ENCODE data around the gene TPRG1.
A peak's percentile ranks its signal among the peaks of the same experiment; 100 is the strongest.

Gene TPRG1

GRCh38 chr3:189171707-189172106 lies at the start of gene TPRG1:
Gene TPRG1, plus strand, starts transcription at chr3:189171971. Its CDS starts 35,414 bp downstream, at chr3:189207385.
- DNase-seq = no peak

DNA sequence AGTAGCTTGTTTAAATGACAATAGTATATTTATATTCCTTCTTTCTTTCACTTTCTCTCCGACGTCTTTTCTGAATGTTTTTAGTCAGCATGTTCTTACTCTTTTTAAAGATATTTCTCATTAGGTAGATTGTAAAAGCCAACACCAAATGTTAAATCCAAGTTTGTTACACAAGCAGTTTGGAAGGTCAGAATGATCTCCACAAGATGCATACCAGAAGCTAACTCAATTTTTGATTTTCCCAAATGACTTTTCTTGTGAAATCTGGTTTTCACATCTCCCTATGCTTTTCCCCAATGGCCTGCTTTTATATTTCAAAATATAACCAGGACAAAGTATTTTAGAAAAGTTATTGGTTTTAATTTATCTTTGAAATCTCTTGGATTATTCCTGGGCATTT lies 49.7 kb upstream of the TPRG1 start:
- DNase-seq = no peak

DNA sequence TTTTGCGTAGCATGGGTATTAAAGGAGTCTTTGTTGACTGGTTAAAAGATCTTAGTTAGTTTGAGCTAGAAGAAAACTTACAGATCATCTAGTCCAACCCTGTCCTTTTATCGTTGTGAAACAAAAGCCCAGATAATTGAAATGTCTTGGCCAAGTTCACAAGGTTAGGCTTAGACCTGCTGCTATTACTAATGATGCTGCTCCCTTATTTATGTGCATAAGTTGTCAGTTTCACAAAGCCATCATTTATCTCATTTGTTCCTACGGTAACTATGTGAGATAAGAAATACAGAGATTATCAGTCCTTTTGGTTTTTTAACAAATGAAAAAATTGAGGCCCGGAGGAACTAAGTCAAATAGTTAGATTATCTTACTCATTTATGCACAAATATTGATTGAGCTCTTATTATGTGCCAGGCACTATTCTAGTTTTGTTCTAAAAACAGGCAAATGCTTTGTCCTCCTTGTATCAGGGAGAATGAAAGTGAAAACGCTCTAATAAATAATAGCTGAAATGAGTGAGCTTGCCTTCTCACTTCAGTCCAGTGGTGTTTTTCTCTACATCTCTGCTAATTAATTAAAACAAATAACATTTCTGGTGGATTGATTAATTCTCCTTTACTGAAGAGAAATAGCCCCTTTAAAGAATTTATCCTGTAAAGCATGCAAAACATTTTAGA lies 49.1 kb upstream of the TPRG1 start:
- no peak for DNase-seq

- no peak for DNase-seq
These were observed 48.0 kb upstream of the TPRG1 start for GRCh38 chr3:189123595-189124387.

DNA sequence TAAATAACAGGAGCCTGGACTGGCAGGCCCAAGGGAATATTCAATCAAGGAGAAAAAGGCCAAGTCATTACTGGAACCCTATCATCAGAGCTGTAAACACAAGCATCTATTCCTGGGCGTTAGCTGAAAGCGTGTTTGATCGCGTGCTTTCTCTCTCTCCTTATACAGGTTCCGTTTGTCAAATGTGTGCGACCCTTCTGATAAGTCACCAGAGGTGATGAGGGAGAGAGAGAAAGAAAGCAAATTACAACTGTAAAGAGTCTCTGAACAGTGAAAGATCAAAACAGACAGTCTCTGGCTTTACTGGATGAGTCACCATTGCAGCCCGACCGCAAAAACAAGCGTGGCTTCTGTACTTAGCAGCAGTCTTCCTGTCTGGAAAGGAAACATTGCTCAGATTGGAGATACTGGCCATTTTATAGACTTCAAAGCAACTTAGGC lies 39.5 kb upstream of the TPRG1 start:
- peak; percentile 51 for DNase-seq

GRCh38 chr3:189132839-189133238 lies 38.9 kb upstream of the TPRG1 start:
- DNase-seq = no peak

GRCh38 chr3:189133768-189134167 lies 38.0 kb upstream of the TPRG1 start:
- no peak for DNase-seq

- no peak for DNase-seq
These were observed 34.4 kb upstream of the TPRG1 start for GRCh38 chr3:189137416-189137815.

GRCh38 chr3:189138901-189139610 lies 32.7 kb upstream of the TPRG1 start:
- no peak for DNase-seq

- no peak for DNase-seq
These were observed 32.2 kb upstream of the TPRG1 start for GRCh38 chr3:189139611-189139940.

DNA sequence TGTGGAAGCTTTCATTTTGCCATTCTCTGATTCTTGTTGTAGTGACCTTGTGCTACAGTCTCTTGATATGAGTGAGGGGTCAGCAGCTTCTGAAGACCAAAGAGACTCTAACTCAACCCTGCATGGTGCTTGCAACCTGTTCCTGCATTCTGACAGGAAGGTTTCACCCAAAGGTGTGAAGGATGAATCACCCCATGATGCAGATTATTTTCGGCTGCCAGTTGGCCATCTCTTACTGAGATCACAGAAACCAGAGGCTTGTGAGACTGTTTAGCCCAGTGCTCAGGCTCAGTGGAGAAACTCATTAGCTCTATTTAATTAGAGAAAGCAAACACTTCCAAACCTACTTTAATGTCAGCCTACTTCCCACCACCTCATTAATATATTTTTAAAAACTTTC lies 29.2 kb upstream of the TPRG1 start:
- no peak for DNase-seq

DNA sequence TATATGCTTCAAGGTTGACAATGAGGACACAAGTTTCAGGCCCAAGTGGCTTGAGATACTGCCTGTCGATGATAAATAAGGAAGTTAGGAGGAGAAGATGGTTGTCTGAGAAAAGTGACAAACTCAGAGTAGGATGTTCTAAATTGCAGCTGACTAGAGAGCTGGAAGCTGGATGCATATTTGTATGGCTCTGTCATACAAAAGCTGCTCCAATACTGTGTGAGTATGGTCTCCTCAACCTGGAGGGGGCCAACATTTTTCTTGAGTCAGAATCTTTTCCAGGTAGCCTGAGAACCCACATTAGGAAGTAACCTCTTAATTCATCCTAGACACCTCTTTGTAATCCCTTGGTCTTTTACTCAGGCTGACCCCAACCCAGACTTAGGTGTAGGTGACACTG lies 28.4 kb upstream of the TPRG1 start:
- no peak for DNase-seq

- no peak for DNase-seq
These were observed 28.0 kb upstream of the TPRG1 start for GRCh38 chr3:189143771-189144170.

DNA sequence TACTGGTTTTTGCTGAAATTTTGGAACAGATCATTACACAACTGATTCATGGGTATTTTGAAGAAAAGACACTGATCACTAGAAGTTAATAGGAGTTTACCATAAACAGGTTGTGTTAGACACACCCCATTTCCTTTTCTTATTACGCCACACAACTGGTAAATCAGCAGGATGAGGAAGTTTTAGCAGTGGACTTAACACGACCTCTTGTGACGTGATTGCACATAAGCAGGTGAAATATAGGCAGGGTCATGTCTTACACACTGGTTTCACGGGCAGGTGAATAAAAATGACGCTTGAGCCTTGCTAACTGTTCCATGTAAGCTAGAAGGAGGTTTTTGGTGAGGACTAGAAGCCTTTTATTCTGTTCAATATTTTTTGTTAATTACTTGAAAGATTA lies 27.1 kb upstream of the TPRG1 start:
- DNase-seq = no peak

DNA sequence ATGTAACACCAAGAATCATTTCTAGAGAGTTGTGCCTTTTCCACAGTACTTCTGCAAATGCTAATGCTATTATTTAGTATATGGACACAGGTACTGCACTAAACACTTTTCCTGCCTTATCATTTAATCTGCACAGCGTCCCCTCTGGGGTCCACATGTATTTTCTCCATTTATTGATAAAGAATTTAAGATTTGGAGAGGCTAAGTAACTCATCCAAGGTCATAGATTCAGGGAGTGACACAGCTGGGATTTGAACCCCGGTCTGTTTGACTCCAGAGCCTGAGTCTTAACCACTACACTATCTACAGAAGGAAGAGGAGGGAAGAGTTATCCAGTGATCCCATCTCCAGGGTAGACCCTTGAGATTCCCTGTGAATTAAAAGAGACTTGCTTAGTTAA lies 24.9 kb upstream of the TPRG1 start:
- DNase-seq = no peak

GRCh38 chr3:189148081-189148507 lies 23.7 kb upstream of the TPRG1 start:
- peak; percentile 47 for DNase-seq

GRCh38 chr3:189149203-189149602 lies 22.6 kb upstream of the TPRG1 start:
- DNase-seq = no peak

- no peak for DNase-seq
These were observed 14.4 kb upstream of the TPRG1 start for GRCh38 chr3:189157232-189158007.

DNA sequence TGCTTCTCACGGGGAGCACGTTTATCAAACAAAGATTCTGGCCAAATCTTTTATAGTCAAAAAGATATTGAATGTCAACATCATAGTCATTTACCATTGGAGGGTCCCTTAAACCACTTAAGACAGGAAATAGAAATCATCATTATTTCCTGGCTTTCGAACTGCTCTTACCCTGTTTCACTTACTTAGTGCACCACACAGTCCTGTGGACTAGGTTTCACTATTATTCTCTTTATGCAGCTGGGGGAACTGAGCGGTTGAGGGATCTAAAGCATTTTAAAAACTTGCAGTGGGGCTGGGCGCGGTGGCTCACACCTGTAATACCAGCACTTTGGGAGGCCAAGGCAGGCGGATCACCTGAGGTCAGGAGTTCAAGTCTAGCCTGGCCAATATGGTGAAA lies 13.7 kb upstream of the TPRG1 start:
- no peak for DNase-seq

- DNase-seq = no peak
These were observed 11.1 kb upstream of the TPRG1 start for GRCh38 chr3:189160519-189161309.

DNA sequence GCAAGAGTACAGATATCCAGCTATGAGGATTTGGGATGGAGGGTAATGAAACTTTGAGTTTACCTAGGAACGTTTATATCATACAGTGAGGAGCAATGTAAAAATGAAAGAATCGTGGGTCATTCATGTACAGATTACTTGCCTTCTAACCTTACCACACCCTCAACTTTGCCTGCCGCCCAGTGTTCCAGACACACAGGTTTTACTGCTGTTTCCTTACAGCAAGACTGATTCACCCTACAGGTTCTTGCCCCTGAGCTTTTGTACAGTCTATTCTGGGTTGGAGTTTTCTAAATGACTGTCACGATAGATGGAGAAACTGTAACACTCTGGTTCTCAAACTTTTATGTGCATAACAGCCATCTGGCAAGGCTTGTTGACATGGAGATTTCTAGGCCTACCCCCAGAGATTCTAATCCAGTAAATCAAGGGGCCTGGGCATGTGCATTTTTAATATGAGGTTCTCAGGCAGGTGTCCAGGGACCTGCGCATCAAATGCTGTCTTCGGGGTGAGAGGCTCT lies 6.6 kb upstream of the TPRG1 start:
- DNase-seq = no peak

DNA sequence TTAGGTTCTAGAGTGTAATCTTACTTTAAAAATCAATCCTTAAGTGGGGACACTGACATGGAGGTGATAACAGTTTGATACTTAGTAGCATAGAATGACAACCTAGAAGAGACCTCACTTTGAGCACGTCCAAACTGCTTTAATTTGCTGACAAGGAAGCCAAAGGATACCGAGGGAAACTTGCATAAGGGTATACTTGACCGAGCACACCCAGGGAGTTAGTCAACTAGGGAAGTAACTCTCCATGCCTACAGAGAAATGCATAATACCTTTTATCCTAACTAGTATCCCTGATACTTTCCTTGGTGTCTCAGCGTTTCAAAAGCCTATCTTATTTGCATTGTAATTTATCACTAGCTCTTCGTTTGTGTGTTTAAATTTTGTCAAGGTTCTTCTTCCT lies 5.5 kb upstream of the TPRG1 start:
- DNase-seq = no peak
